SU-DHL-6 (cell line): Measurements from ENCODE around the gene NOP16.

Experiments used
- H2AFZ ChIP-seq: fragments of 200-600 bp; sonication (generic); 2 replicates; pipeline ENCODE4 v1.6.1; 2014; ENCODE audit warnings: low read depth, mild to moderate bottlenecking, moderate library complexity, mixed read lengths, antibody characterized with exemption, low read length; ENCODE audit not compliant: severe bottlenecking
- H3F3A ChIP-seq: fragments of 200-600 bp; shearing (Covaris generic); 2 replicates; pipeline ENCODE4 v1.6.0; 2016; ENCODE audit warnings: antibody characterized with exemption, mild to moderate bottlenecking; ENCODE audit not compliant: insufficient read depth
- H3K27ac ChIP-seq: fragments of 200-600 bp; sonication (generic); 2 replicates; pipeline ENCODE4 v1.5.1; 2016; ENCODE audit warnings: low read depth, mild to moderate bottlenecking, low read length, moderate library complexity, mixed read lengths
- H3K27me3 ChIP-seq: fragments of 200-600 bp; sonication (generic), shearing (Covaris generic); 2 replicates; pipeline ENCODE4 v1.6.0; 2014; ENCODE audit warnings: mild to moderate bottlenecking, low read length
- H3K36me3 ChIP-seq: fragments of 200-600 bp; sonication (generic); 2 replicates; pipeline ENCODE4 v1.6.1; 2014; ENCODE audit warnings: mild to moderate bottlenecking, low read length, mixed read lengths
- H3K4me2 ChIP-seq: fragments of 300-600, 200-600 bp; shearing (Covaris generic), sonication (generic); 2 replicates; pipeline ENCODE4 v1.6.0; 2014; ENCODE audit warnings: low read length, low read depth, mild to moderate bottlenecking; ENCODE audit not compliant: poor library complexity, severe bottlenecking
- H3K4me3 ChIP-seq: fragments of 200-600 bp; sonication (generic); 2 replicates; pipeline ENCODE4 v1.5.1; 2014; ENCODE audit warnings: antibody characterized with exemption, low read length, mild to moderate bottlenecking, mixed read lengths; ENCODE audit not compliant: insufficient read depth, poor library complexity, severe bottlenecking
- H3K79me2 ChIP-seq: fragments of 200-600 bp; sonication (generic); 2 replicates; pipeline ENCODE4 v1.6.1; 2014; ENCODE audit warnings: mild to moderate bottlenecking, low read length, moderate library complexity; ENCODE audit not compliant: insufficient read depth
- H3K9ac ChIP-seq: fragments of 200-600 bp; sonication (generic); 2 replicates; pipeline ENCODE4 v1.7.0; 2014; ENCODE audit warnings: mild to moderate bottlenecking, low read length
- H3K9me2 ChIP-seq: fragments of 200-600 bp; sonication (generic); replicated peaks from 2 replicates; pipeline ENCODE4 v1.6.1; 2014; ENCODE audit warnings: low read length; ENCODE audit not compliant: insufficient read depth
- H3K9me3 ChIP-seq: fragments of 200-600 bp; sonication (generic); 2 replicates; pipeline ENCODE4 v1.6.1; 2014; ENCODE audit warnings: low read length, mixed read lengths; ENCODE audit not compliant: insufficient read depth
- H4K20me1 ChIP-seq: fragments of 200-600 bp; sonication (generic); 2 replicates; pipeline ENCODE4 v1.6.1; 2014; ENCODE audit warnings: low read depth, mild to moderate bottlenecking, antibody characterized with exemption, low read length, moderate library complexity, mixed read lengths
- CTCF ChIP-seq: fragments of 200-600 bp; sonication (generic); IDR thresholded peaks from one replicate; pipeline ENCODE4 v1.5.1; 2017; ENCODE audit warnings: antibody characterized with exemption, mild to moderate bottlenecking, low read length, moderate library complexity; ENCODE audit not compliant: insufficient read depth, poor library complexity, severe bottlenecking
- EZH2phosphoT487 ChIP-seq: fragments of 200-600 bp; sonication (generic), shearing (Covaris generic); conservative IDR thresholded peaks from 2 replicates; pipeline ENCODE4 v1.6.1; 2018; ENCODE audit warnings: mild to moderate bottlenecking, antibody characterized with exemption, low read length, moderate library complexity, mixed read lengths

NOP16 gene

DNA sequence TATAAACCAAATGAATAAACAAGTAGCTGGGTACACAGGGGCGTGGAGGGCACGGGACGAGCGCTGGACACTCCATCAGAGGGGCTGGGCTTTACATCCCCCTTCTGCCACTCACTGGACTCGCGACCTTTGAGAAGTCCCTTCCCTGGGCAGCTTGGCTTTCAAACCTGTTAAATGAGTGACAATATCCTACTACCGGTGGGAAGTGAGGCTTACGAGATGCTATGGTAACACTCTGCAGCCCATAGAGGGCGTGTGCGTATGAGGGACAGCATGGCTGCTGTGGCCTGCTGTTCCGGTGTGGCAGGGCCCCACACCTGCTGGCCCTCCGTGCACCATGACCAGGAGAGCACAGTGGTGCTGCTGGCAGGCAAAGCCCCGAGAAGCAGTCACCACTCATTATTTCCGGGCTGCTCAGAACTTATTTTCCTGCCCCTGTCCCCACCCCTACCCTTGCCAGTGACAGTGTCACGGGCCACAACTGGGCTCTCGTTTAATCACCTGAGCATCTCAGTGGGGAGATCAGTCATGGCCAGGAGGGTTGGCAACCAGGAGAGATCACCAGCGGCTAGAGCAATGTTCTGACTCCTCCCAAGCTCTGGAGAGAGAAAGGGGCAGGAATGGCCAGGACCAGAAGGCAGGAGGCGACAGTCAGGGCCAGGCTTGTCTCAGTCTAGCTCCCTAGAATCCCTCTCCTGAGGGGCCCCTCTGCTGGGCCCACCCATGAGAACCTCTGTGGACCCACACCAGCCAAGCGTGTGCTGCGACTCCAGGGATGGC, 17.4 kb upstream of the NOP16 start:
- H3K9me3 ChIP-seq: no peaks in the 10 kb centered on the region
- no peak for TF ChIP-seq EZH2phosphoT487
- no peak for TF ChIP-seq CTCF
- H3K4me2 ChIP-seq: no peak overlapping the region
- H4K20me1 ChIP-seq: no peaks in the 10 kb centered on the region
- H3K27ac ChIP-seq: no peak overlapping the region
- H3K36me3 ChIP-seq: no peaks in the 10 kb centered on the region
- H3K79me2 ChIP-seq: no peaks in the 10 kb centered on the region
- no peak overlapping the region for H2AFZ ChIP-seq
- H3K9ac ChIP-seq: no peak overlapping the region
- no peaks in the 10 kb centered on the region for H3K9me2 ChIP-seq
- H3K27me3 ChIP-seq: no peaks in the 10 kb centered on the region
- no peak overlapping the region for H3K4me3 ChIP-seq
- no peaks in the 10 kb centered on the region for H3F3A ChIP-seq

DNA sequence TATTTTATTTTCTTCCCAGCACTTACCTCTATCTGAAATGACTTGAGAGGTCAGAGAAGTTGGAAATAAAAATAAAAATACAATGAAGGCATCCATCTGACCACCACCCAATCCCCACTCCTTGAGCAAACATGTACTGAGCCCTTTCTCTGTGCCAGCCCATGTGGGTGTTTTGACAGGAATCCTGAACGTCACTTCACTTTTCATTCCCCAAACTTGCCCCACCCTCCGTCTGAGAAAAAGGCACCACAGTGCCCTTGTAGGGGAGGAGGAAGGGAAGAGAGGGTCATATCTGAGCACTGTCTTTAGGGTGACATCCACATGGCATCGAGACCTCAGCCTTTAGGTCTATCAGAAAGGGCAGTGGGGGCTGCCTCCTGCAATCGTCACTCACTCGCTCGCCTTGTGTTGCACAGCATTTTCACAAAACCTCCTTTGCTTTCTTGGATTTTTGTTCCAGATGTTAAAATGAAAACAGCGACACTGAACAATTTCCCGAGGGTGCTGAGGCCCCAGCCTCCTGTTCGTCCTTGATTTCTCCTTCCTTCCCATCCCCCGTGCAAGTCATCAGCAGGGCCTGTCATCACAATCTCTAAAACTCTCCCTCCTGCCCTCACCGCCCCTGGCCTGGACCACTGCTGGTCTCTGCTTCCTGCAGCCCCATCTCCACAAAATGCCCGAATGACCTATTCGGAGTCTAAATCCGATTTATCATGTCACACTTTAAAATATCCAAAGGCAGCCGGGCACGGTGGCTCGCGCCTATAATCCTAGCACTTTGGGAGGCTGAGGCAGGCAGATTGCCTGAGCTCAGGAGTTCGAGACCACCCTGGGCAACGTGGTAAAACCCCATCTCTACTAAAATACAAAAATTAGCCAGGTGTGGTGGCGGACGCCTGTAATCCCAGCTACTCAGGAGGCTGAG, 13.1 kb upstream of the NOP16 start:
- Histone ChIP-seq H3K27me3 (no peaks in the 10 kb centered on the region), H3K4me2 (no peak overlapping the region), H3K9me3 (no peaks in the 10 kb centered on the region), H3K79me2 (no peaks in the 10 kb centered on the region), H3K4me3 (no peak overlapping the region), H3K9ac (no peak overlapping the region), H3K9me2 (no peaks in the 10 kb centered on the region), H3K36me3 (no peaks in the 10 kb centered on the region), H4K20me1 (no peaks in the 10 kb centered on the region), H3K27ac (no peak overlapping the region), H2AFZ (no peak overlapping the region), H3F3A (no peaks in the 10 kb centered on the region)
- TF ChIP-seq EZH2phosphoT487 (no peak), CTCF (no peak)

GRCh38 chr5:176400382-176401156, 12.2 kb upstream of the NOP16 start:
- Histone ChIP-seq H3K4me2 (no peak overlapping the region), H3K27me3 (no peaks in the 10 kb centered on the region), H3K4me3 (no peak overlapping the region), H3K9me2 (no peaks in the 10 kb centered on the region), H3K79me2 (no peaks in the 10 kb centered on the region), H2AFZ (no peak overlapping the region), H3K27ac (no peak overlapping the region), H3K36me3 (no peaks in the 10 kb centered on the region), H3K9ac (no peak overlapping the region), H3K9me3 (no peaks in the 10 kb centered on the region), H3F3A (no peaks in the 10 kb centered on the region), H4K20me1 (no peaks in the 10 kb centered on the region)
- TF ChIP-seq CTCF (no peak), EZH2phosphoT487 (no peak)
